ENCODE measurements around the gene ASAP3.

ASAP3 gene

GRCh38 chr1:23395154-23395724 lies 88.7 kb downstream of the ASAP3 start:
- H4K20me1 ChIP-seq (ENCODE audit: insufficient read depth, low read length), result no peaks in the 10 kb centered on the region
- H3K79me2 ChIP-seq (ENCODE audit: insufficient read depth, low read length), result no peaks in the 10 kb centered on the region
- H3K4me2 ChIP-seq (ENCODE audit: insufficient read depth, low read length), result no peak overlapping the region
- DNase-seq (no peak), ATAC-seq (ENCODE audit: insufficient read depth, low read depth) (no peak)
- TF ChIP-seq EZH2 (IDR thresholded peaks at IDR 0.05; ENCODE audit: borderline replicate concordance, low read depth, low read length, severe bottlenecking) (no peak), CTCF (IDR thresholded peaks at IDR 0.05; ENCODE audit: borderline replicate concordance, extremely low read depth, low read length, poor library complexity, severe bottlenecking) (no peak)
- H3K9ac ChIP-seq (ENCODE audit: low read depth, low read length), result no peak overlapping the region
- no peaks in the 10 kb centered on the region for H3K9me3 ChIP-seq (ENCODE audit: insufficient read depth, low read length, severe bottlenecking)
- no peaks in the 10 kb centered on the region for H3K36me3 ChIP-seq (ENCODE audit: insufficient read depth, low read length)
- no peak overlapping the region for H3K4me3 ChIP-seq (ENCODE audit: low read depth in 1 of 2, low read length in 2 of 2)
- H2AFZ ChIP-seq (ENCODE audit: low read depth, low read length), result no peak overlapping the region
- no peaks in the 10 kb centered on the region for H3K4me1 ChIP-seq (ENCODE audit: insufficient read depth, low read length)
- H3K27ac ChIP-seq (ENCODE audit: low read length), result no peak overlapping the region
- H3K27me3 ChIP-seq (ENCODE audit: insufficient read depth, low read length, poor library complexity), result no peaks in the 10 kb centered on the region

GRCh38 chr1:23394684-23395083 lies 89.3 kb downstream of the ASAP3 start:
- no peak for ATAC-seq (ENCODE audit: insufficient read depth, low read depth)
- no peaks in the 10 kb centered on the region for H3K79me2 ChIP-seq (ENCODE audit: insufficient read depth, low read length)
- no peak overlapping the region for H3K4me3 ChIP-seq (ENCODE audit: low read depth in 1 of 2, low read length in 2 of 2)
- TF ChIP-seq CTCF (IDR thresholded peaks at IDR 0.05; ENCODE audit: borderline replicate concordance, extremely low read depth, low read length, poor library complexity, severe bottlenecking), result no peak
- no peak for TF ChIP-seq EZH2 (IDR thresholded peaks at IDR 0.05; ENCODE audit: borderline replicate concordance, low read depth, low read length, severe bottlenecking)
- H3K9me3 ChIP-seq (ENCODE audit: insufficient read depth, low read length, severe bottlenecking), result no peaks in the 10 kb centered on the region
- H3K36me3 ChIP-seq (ENCODE audit: insufficient read depth, low read length), result no peaks in the 10 kb centered on the region
- H3K9ac ChIP-seq (ENCODE audit: low read depth, low read length), result no peak overlapping the region
- no peak overlapping the region for H3K4me2 ChIP-seq (ENCODE audit: insufficient read depth, low read length)
- H4K20me1 ChIP-seq (ENCODE audit: insufficient read depth, low read length), result no peaks in the 10 kb centered on the region
- no peaks in the 10 kb centered on the region for H3K27me3 ChIP-seq (ENCODE audit: insufficient read depth, low read length, poor library complexity)
- H2AFZ ChIP-seq (ENCODE audit: low read depth, low read length), result no peak overlapping the region
- no peak for DNase-seq
- no peaks in the 10 kb centered on the region for H3K4me1 ChIP-seq (ENCODE audit: insufficient read depth, low read length)
- no peak overlapping the region for H3K27ac ChIP-seq (ENCODE audit: low read length)

GRCh38 chr1:23394181-23394580 lies 89.8 kb downstream of the ASAP3 start:
- Histone ChIP-seq H4K20me1 (ENCODE audit: insufficient read depth, low read length) (no peaks in the 10 kb centered on the region), H3K4me3 (ENCODE audit: low read depth in 1 of 2, low read length in 2 of 2) (no peak overlapping the region), H3K79me2 (ENCODE audit: insufficient read depth, low read length) (no peaks in the 10 kb centered on the region), H3K9ac (ENCODE audit: low read depth, low read length) (no peak overlapping the region), H3K36me3 (ENCODE audit: insufficient read depth, low read length) (no peaks in the 10 kb centered on the region), H3K27ac (ENCODE audit: low read length) (no peak overlapping the region), H2AFZ (ENCODE audit: low read depth, low read length) (no peak overlapping the region), H3K4me1 (ENCODE audit: insufficient read depth, low read length) (no peaks in the 10 kb centered on the region), H3K9me3 (ENCODE audit: insufficient read depth, low read length, severe bottlenecking) (no peaks in the 10 kb centered on the region), H3K4me2 (ENCODE audit: insufficient read depth, low read length) (no peak overlapping the region), H3K27me3 (ENCODE audit: insufficient read depth, low read length, poor library complexity) (no peaks in the 10 kb centered on the region)
- TF ChIP-seq CTCF (IDR thresholded peaks at IDR 0.05; ENCODE audit: borderline replicate concordance, extremely low read depth, low read length, poor library complexity, severe bottlenecking) (no peak), EZH2 (IDR thresholded peaks at IDR 0.05; ENCODE audit: borderline replicate concordance, low read depth, low read length, severe bottlenecking) (no peak)
- DNase-seq, result no peak
- no peak for ATAC-seq (ENCODE audit: insufficient read depth, low read depth)

- DNase-seq, result no peak
- Histone ChIP-seq H3K9me3 (ENCODE audit: insufficient read depth, low read length, severe bottlenecking) (no peaks in the 10 kb centered on the region), H4K20me1 (ENCODE audit: insufficient read depth, low read length) (no peaks in the 10 kb centered on the region), H3K27me3 (ENCODE audit: insufficient read depth, low read length, poor library complexity) (no peaks in the 10 kb centered on the region), H3K4me2 (ENCODE audit: insufficient read depth, low read length) (no peak overlapping the region), H2AFZ (ENCODE audit: low read depth, low read length) (no peak overlapping the region), H3K4me1 (ENCODE audit: insufficient read depth, low read length) (no peaks in the 10 kb centered on the region), H3K36me3 (ENCODE audit: insufficient read depth, low read length) (no peaks in the 10 kb centered on the region), H3K27ac (ENCODE audit: low read length) (no peak overlapping the region), H3K4me3 (ENCODE audit: low read depth in 1 of 2, low read length in 2 of 2) (no peak overlapping the region), H3K79me2 (ENCODE audit: insufficient read depth, low read length) (no peaks in the 10 kb centered on the region), H3K9ac (ENCODE audit: low read depth, low read length) (no peak overlapping the region)
- no peak for ATAC-seq (ENCODE audit: insufficient read depth, low read depth)
- no peak for TF ChIP-seq EZH2 (IDR thresholded peaks at IDR 0.05; ENCODE audit: borderline replicate concordance, low read depth, low read length, severe bottlenecking)
- TF ChIP-seq CTCF (IDR thresholded peaks at IDR 0.05; ENCODE audit: borderline replicate concordance, extremely low read depth, low read length, poor library complexity, severe bottlenecking), result no peak
These were observed 90.3 kb downstream of the ASAP3 start for GRCh38 chr1:23393706-23394105.
